Keratinocyte (primary cell): Measurements from ENCODE around the gene SERPINH1.

Experiments
- EZH2 ChIP-seq: IDR thresholded peaks from one replicate; pipeline ENCODE4 v1.6.1; 2012; ENCODE audit warnings: inconsistent platforms, mild to moderate bottlenecking, low read length, moderate library complexity
- TF ChIP-seq, protein P1 (sequence below), 3 experiments: IDR thresholded peaks in 1 of 3; conservative IDR thresholded peaks in 1 of 3; optimal IDR thresholded peaks in 1 of 3; 2 replicates in 2 of 3; 3 replicates in 1 of 3; pipeline versions ENCODE3 to v1.5.1; 2011; ENCODE audit warnings: low read length in 3 of 3, mild to moderate bottlenecking in 3 of 3, moderate library complexity in 2 of 3, control low read depth in 1 of 3, inconsistent platforms in 1 of 3; ENCODE audit not compliant: insufficient read depth in 2 of 3; ENCODE audit errors: extremely low read depth in 1 of 3

- no peak for TF ChIP-seq EZH2
- TF ChIP-seq, protein P1, sequence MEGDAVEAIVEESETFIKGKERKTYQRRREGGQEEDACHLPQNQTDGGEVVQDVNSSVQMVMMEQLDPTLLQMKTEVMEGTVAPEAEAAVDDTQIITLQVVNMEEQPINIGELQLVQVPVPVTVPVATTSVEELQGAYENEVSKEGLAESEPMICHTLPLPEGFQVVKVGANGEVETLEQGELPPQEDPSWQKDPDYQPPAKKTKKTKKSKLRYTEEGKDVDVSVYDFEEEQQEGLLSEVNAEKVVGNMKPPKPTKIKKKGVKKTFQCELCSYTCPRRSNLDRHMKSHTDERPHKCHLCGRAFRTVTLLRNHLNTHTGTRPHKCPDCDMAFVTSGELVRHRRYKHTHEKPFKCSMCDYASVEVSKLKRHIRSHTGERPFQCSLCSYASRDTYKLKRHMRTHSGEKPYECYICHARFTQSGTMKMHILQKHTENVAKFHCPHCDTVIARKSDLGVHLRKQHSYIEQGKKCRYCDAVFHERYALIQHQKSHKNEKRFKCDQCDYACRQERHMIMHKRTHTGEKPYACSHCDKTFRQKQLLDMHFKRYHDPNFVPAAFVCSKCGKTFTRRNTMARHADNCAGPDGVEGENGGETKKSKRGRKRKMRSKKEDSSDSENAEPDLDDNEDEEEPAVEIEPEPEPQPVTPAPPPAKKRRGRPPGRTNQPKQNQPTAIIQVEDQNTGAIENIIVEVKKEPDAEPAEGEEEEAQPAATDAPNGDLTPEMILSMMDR (optimal IDR thresholded peaks at IDR 0.05 in 1 of 3, IDR thresholded peaks at IDR 0.05 in 1 of 3, conservative IDR thresholded peaks at IDR 0.05 in 1 of 3; ENCODE audit: extremely low read depth in 1 of 3, insufficient read depth in 2 of 3, low read length in 3 of 3), result no peak
Observed at GRCh38 chr11:75522286-75523044, 39.6 kb upstream of the SERPINH1 start.
